Measurements from ENCODE around the gene RALGAPA2. TPM values are rescaled to one million over a fixed set of nuclear protein-coding genes. Genes with fewer than 3 reads are reported as not detected.
A peak's percentile ranks its signal among the peaks of the same experiment; 100 is the strongest.

RALGAPA2 gene
- total and polyA plus RNA-seq, 2 of the 13 experiments (the other 11 are each of a cell fraction or from before 2014, with no cell fraction given) = 13.8 to 17.7 TPM

GRCh38 chr20:20759132-20759531, 46.7 kb upstream of the RALGAPA2 start (continued):
- TF ChIP-seq ELF1 (CRISPR knock-in tag; IDR thresholded peaks at IDR 0.05) (peak; percentile 71), EP300 (IDR thresholded peaks at IDR 0.05; ENCODE audit: low read depth in 2 of 2, low read length in 2 of 2) (peak in 1 of 2 experiments; percentile 15; a peak in 1 of 4 replicates), EP300 (CRISPR knock-in tag; IDR thresholded peaks at IDR 0.05; ENCODE audit: borderline replicate concordance) (no peak), ZBTB49 (CRISPR knock-in tag; IDR thresholded peaks at IDR 0.05; ENCODE audit: borderline replicate concordance) (no peak), ZNF7 (CRISPR knock-in tag; IDR thresholded peaks at IDR 0.05) (peak; percentile 58; the same call in 1 of the 2 replicates), EZH2 (conservative IDR thresholded peaks at IDR 0.05; ENCODE audit: low read depth, low read length) (no peak), AHDC1 (CRISPR knock-in tag; IDR thresholded peaks at IDR 0.05; ENCODE audit: borderline replicate concordance) (peak; percentile 82; the same call in 1 of the 2 replicates), RERE (CRISPR knock-in tag; IDR thresholded peaks at IDR 0.05; ENCODE audit: low read depth) (no peak), HNF4G (IDR thresholded peaks at IDR 0.05; ENCODE audit: borderline replicate concordance, low read depth, low read length) (no peak), HNF4G (CRISPR knock-in tag; IDR thresholded peaks at IDR 0.05; ENCODE audit: borderline replicate concordance, low read depth) (peak; percentile 39; the same call in 1 of the 2 replicates), ZFY (CRISPR knock-in tag; IDR thresholded peaks at IDR 0.05) (0 out of 2 replicates have a peak, but pooled peaks have one; percentile 40), CSRNP1 (CRISPR knock-in tag; IDR thresholded peaks at IDR 0.05) (no peak), SALL1 (CRISPR knock-in tag; IDR thresholded peaks at IDR 0.05) (peak; percentile 61)

All from HepG2 (cell line).